HL-60/S4 treated with retinoic acid at 250 ng/mL for 4 days and 3 days (cell line): Measurements from ENCODE around the gene S100A5.
"Not testable (repeated sequence)": the region's sequence is repeated elsewhere in the genome, so short reads cannot be mapped to it uniquely, and the experiment has no call there.

ENCODE experiments used
- in situ Hi-C: fragments of 300-500 bp; cut with MboI; formaldehyde crosslinking; loops from 2 replicates; pipeline ENCODE4 v1.7.0; 2022; ENCODE audit warnings: low sequenced_read_pairs

S100A5 gene

GRCh38 chr1:153567621-153568366 is 27.1 kb upstream of the S100A5 start:
- in situ Hi-C loops = no loop called here

- in situ Hi-C loops = no loop called here
These were observed 26.0 kb upstream of the S100A5 start for GRCh38 chr1:153566414-153567371.

- in situ Hi-C loops = no loop called here
These were observed 25.0 kb upstream of the S100A5 start, which contains the start of gene S100A2 for GRCh38 chr1:153565529-153566374. Gene S100A2 (minus strand): TSS chr1:153565844. CDS start chr1:153563877, 1,967 bp downstream.

- in situ Hi-C loops = no loop called here
These were observed 23.3 kb upstream of the S100A5 start for GRCh38 chr1:153563991-153564390.

- in situ Hi-C loops = no loop called here
These were observed 22.8 kb upstream of the S100A5 start for GRCh38 chr1:153563483-153563901.

GRCh38 chr1:153562021-153562420 is 21.3 kb upstream of the S100A5 start:
- in situ Hi-C loops = not testable (repeated sequence)

- in situ Hi-C loops = no loop called here
These were observed 20.8 kb upstream of the S100A5 start for GRCh38 chr1:153561466-153561985.

GRCh38 chr1:153560771-153561465 is 20.2 kb upstream of the S100A5 start:
- in situ Hi-C loops = no loop called here

- in situ Hi-C loops = no loop called here
These were observed 19.5 kb upstream of the S100A5 start for GRCh38 chr1:153560241-153560640.

- in situ Hi-C loops = no loop called here
These were observed 17.1 kb upstream of the S100A5 start for GRCh38 chr1:153557877-153558276.

- in situ Hi-C loops = no loop called here
These were observed 15.6 kb upstream of the S100A5 start for GRCh38 chr1:153556348-153556747.

GRCh38 chr1:153553830-153554541 is 13.3 kb upstream of the S100A5 start:
- in situ Hi-C loops = no loop called here

- in situ Hi-C loops = no loop called here
These were observed 12.4 kb upstream of the S100A5 start for GRCh38 chr1:153553096-153553495.

- in situ Hi-C loops = no loop called here
These were observed 11.6 kb upstream of the S100A5 start for GRCh38 chr1:153552335-153552734.

- in situ Hi-C loops = no loop called here
These were observed 10.2 kb upstream of the S100A5 start for GRCh38 chr1:153550827-153551500.

- in situ Hi-C loops = no loop called here
These were observed 9.6 kb upstream of the S100A5 start for GRCh38 chr1:153550398-153550758.

- in situ Hi-C loops = no loop called here
These were observed 9.1 kb upstream of the S100A5 start for GRCh38 chr1:153549741-153550397.
